Measurements from ENCODE around the gene RASSF8. TPM values are rescaled to one million over a fixed set of nuclear protein-coding genes. Genes with fewer than 3 reads are reported as not detected.
A peak's percentile ranks its signal among the peaks of the same experiment; 100 is the strongest.

Gene RASSF8
- total RNA-seq, 1 experiment from 2014 or later = 26.5 TPM

GRCh38 chr12:26112703-26113147, 154.2 kb downstream of the RASSF8 start:
- Histone ChIP-seq H4K20me1 (ENCODE audit: insufficient read depth) (no peaks in the 10 kb centered on the region), H3K27ac (peak overlapping the region; percentile 93), H3K4me1 (replicated peaks; ENCODE audit: insufficient read depth) (peaks cover 49% of the 10 kb centered on the region), H3K27me3 (ENCODE audit: insufficient read depth, low read depth) (no peaks in the 10 kb centered on the region), H2AFZ (peak overlapping the region; percentile 40), H3F3A (ENCODE audit: insufficient read depth, low read depth) (peaks cover 52% of the 10 kb centered on the region), H3K4me2 (peak overlapping the region; percentile 90), H3K9me2 (ENCODE audit: insufficient read depth) (no peaks in the 10 kb centered on the region), H3K36me3 (ENCODE audit: low read depth) (no peaks in the 10 kb centered on the region), H3K9me3 (ENCODE audit: insufficient read depth, low read depth) (no peaks in the 10 kb centered on the region), H3K79me2 (ENCODE audit: low read depth) (no peaks in the 10 kb centered on the region), H3K4me3 (peak overlapping the region; percentile 57)
- no TSS peak for BruUV-seq (replicated peaks)
- DNase-seq = peak in 1 of 2 experiments; percentile 88
- POLR2A ChIA-PET (ENCODE audit: unreplicated experiment) = interaction anchor here (0.6 to 0.7 kb wide), 3 partner anchors 12 to 918 kb away, joined by 4 to 12 read pairs (median 5); partner anchors contain the start of genes DNAI7 and ETFRF1
- TF ChIP-seq CTCF (conservative IDR thresholded peaks at IDR 0.05) (no peak), EZH2 (IDR thresholded peaks at IDR 0.05; ENCODE audit: low read depth) (no peak)
- CTCF ChIA-PET = interaction anchor here (0.9 kb wide), 1 partner anchor 13 kb away, joined by 3 read pairs; no protein-coding TSS in a partner anchor
- intact Hi-C loops (cut with micrococcal nuclease; ENCODE audit: unreplicated experiment) = loop anchor here (5.0 to 10.0 kb wide), 4 partner anchors 70 to 1222 kb away; partner anchors contain the start of genes BMAL2, RASSF8 and TM7SF3

GRCh38 chr12:26113181-26113654, 154.7 kb downstream of the RASSF8 start:
- ChIA-PET CTCF (interaction anchor here (0.9 kb wide), 1 partner anchor 14 kb away, joined by 3 read pairs; no protein-coding TSS in a partner anchor), POLR2A (ENCODE audit: unreplicated experiment) (interaction anchor here (0.6 to 0.7 kb wide), 2 partner anchors 12 to 918 kb away, joined by 4 to 5 read pairs; partner anchors contain the start of genes DNAI7 and ETFRF1)
- peak overlapping the region; percentile 57 for H3K4me3 ChIP-seq
- peaks cover 57% of the 10 kb centered on the region for H3F3A ChIP-seq (ENCODE audit: insufficient read depth, low read depth)
- H3K27ac ChIP-seq = peak overlapping the region; percentile 93
- DNase-seq = peak in 1 of 2 experiments; percentile 52
- intact Hi-C loops (cut with micrococcal nuclease; ENCODE audit: unreplicated experiment) = loop anchor here (5.0 to 10.0 kb wide), 4 partner anchors 71 to 1222 kb away; partner anchors contain the start of genes BMAL2, RASSF8 and TM7SF3
- no peak for TF ChIP-seq CTCF (conservative IDR thresholded peaks at IDR 0.05)
- TF ChIP-seq EZH2 (IDR thresholded peaks at IDR 0.05; ENCODE audit: low read depth) = no peak
- no peaks in the 10 kb centered on the region for H3K9me3 ChIP-seq (ENCODE audit: insufficient read depth, low read depth)
- TSS peak; percentile 88 for BruUV-seq (replicated peaks)
- H4K20me1 ChIP-seq (ENCODE audit: insufficient read depth) = no peaks in the 10 kb centered on the region
- peaks cover 2% of the 10 kb centered on the region; the same call in 1 of the 2 replicates for H3K79me2 ChIP-seq (ENCODE audit: low read depth)
- peaks cover 54% of the 10 kb centered on the region for H3K4me1 ChIP-seq (replicated peaks; ENCODE audit: insufficient read depth)
- no peaks in the 10 kb centered on the region for H3K9me2 ChIP-seq (ENCODE audit: insufficient read depth)
- peak overlapping the region; percentile 90 for H3K4me2 ChIP-seq
- H2AFZ ChIP-seq = peak overlapping the region; percentile 40
- H3K36me3 ChIP-seq (ENCODE audit: low read depth) = no peaks in the 10 kb centered on the region
- H3K27me3 ChIP-seq (ENCODE audit: insufficient read depth, low read depth) = no peaks in the 10 kb centered on the region

DNA sequence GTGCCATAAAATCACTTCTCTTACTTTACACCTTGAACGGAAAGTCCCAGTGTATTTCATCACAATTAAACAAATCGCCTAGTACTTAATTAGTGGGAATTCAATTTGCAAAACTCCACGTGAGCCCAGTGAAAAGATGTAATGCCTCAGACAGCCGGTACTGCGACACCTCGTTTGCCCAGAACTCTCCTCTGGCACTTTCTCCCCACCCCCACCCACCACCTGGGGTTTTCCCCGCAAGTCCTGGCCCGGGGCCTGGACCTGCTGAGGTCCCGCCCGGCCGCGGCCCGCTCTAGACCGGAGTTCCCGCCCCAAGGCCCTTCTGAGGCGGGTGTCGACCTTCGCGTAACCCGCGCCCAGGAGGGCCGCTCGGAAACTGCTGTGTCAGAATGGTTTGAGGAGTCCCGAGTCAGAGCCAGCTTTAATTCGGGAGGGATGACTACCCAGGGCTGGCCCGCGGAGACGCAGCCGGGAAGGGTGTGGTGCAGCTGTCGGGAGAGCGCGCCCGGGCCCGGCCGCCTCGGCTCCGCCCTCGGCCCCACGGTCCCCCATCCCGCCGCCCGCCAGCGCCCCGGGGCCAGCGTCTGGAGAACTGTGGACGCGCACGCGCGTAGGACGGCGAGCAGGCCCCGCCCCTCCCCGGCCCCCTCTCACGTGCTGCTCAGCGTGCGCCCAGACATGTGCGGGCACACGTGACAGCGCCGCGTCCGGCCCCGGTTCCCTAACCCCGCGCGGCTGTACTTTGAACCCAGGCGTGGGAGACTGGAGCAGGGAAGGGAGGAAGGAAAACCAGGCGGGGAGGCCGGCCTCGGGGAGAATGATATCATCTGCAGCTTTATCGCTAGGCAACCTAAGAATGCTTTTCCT, 155.6 kb downstream of the RASSF8 start:
- POLR2A ChIA-PET (ENCODE audit: unreplicated experiment) = interaction anchor here (0.6 to 1.0 kb wide), 11 partner anchors 11 to 947 kb away, joined by 3 to 15 read pairs (median 4); partner anchors contain the start of genes BHLHE41 and ITPR2

More for the DNA sequence above, 155.6 kb downstream of the RASSF8 start:
- TF ChIP-seq CTCF (conservative IDR thresholded peaks at IDR 0.05) (peak; percentile 46), EZH2 (IDR thresholded peaks at IDR 0.05; ENCODE audit: low read depth) (no peak)
- H3F3A ChIP-seq (ENCODE audit: insufficient read depth, low read depth) = peaks cover 61% of the 10 kb centered on the region
- no TSS peak for BruUV-seq (replicated peaks)
- no peaks in the 10 kb centered on the region for H4K20me1 ChIP-seq (ENCODE audit: insufficient read depth)
- CTCF ChIA-PET = interaction anchor here (0.6 to 1.4 kb wide), 3 partner anchors 17 to 578 kb away, joined by 3 to 5 read pairs (median 5); no protein-coding TSS in a partner anchor
- peak overlapping the region; percentile 93 for H3K27ac ChIP-seq
- intact Hi-C loops (cut with micrococcal nuclease; ENCODE audit: unreplicated experiment) = loop anchor here (1.0 to 10.0 kb wide), 6 partner anchors 11 to 1221 kb away; partner anchors contain the start of genes BHLHE41, BMAL2, RASSF8 and TM7SF3
- peak overlapping the region; percentile 57 for H3K4me3 ChIP-seq
- H3K79me2 ChIP-seq (ENCODE audit: low read depth) = peaks cover 6% of the 10 kb centered on the region
- no peaks in the 10 kb centered on the region for H3K9me2 ChIP-seq (ENCODE audit: insufficient read depth)
- H3K36me3 ChIP-seq (ENCODE audit: low read depth) = no peaks in the 10 kb centered on the region
- peaks cover 61% of the 10 kb centered on the region for H3K4me1 ChIP-seq (replicated peaks; ENCODE audit: insufficient read depth)
- no peaks in the 10 kb centered on the region for H3K27me3 ChIP-seq (ENCODE audit: insufficient read depth, low read depth)
- H3K4me2 ChIP-seq = peak overlapping the region; percentile 90
- peak; percentile 91 to 92 for DNase-seq
- H3K9me3 ChIP-seq (ENCODE audit: insufficient read depth, low read depth) = no peaks in the 10 kb centered on the region
- peak overlapping the region; percentile 78 for H2AFZ ChIP-seq

Data from PC-9 (cell line).